ENCODE measurements around the gene OR52N4. TPM values are rescaled to one million over a fixed set of nuclear protein-coding genes. Genes with fewer than 3 reads are reported as not detected.

The OR52N4 gene
- total RNA-seq, 3 donors from 2014 or later (not counting 1 experiment from before 2014, with no cell fraction given), result 1.2 to 2.1 (median 1.3) TPM

DNA sequence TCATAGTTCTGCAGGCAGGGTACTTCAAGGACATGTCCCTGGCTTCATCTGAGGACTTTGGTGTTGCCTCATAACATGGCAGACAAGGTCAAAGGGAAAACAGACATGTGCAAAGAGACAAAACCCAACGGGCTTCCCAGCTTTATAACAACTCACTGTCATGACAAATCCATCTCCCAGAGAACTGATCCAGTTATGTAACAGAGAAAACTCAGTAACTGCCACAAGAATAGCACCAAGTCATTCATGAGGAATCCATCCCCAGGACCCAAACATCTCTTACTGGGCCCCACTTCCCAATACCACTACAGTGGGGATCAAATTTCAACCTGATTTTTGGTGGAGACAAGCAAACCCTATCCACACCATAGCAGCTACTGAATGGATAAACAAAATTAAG is 13.0 kb downstream of the OR52N4 start:
- no peak overlapping the region for H3K27ac Mint-ChIP-seq
- no peak overlapping the region for H3K4me3 Mint-ChIP-seq
- DNase-seq, result no peak
- H3K9me3 Mint-ChIP-seq, result no peaks in the 10 kb centered on the region
- intact Hi-C loops (cut with micrococcal nuclease), result no loop called here
- no peaks in the 10 kb centered on the region for H3K4me1 ChIP-seq (ENCODE audit: control insufficient read depth, insufficient read depth, low read length)
- H3K36me3 Mint-ChIP-seq, result no peaks in the 10 kb centered on the region
- H3K27me3 Mint-ChIP-seq (ENCODE audit: low read depth in 2 of 2), result peaks cover 1 to 3% of the 10 kb centered on the region in 2 donors
- H3K27ac ChIP-seq (ENCODE audit: low read length), result no peak overlapping the region
- H3K4me3 ChIP-seq (ENCODE audit: low read length), result no peak overlapping the region
- H3K36me3 ChIP-seq (ENCODE audit: control insufficient read depth, insufficient read depth, low read length), result no peaks in the 10 kb centered on the region
- TF ChIP-seq, protein P1, sequence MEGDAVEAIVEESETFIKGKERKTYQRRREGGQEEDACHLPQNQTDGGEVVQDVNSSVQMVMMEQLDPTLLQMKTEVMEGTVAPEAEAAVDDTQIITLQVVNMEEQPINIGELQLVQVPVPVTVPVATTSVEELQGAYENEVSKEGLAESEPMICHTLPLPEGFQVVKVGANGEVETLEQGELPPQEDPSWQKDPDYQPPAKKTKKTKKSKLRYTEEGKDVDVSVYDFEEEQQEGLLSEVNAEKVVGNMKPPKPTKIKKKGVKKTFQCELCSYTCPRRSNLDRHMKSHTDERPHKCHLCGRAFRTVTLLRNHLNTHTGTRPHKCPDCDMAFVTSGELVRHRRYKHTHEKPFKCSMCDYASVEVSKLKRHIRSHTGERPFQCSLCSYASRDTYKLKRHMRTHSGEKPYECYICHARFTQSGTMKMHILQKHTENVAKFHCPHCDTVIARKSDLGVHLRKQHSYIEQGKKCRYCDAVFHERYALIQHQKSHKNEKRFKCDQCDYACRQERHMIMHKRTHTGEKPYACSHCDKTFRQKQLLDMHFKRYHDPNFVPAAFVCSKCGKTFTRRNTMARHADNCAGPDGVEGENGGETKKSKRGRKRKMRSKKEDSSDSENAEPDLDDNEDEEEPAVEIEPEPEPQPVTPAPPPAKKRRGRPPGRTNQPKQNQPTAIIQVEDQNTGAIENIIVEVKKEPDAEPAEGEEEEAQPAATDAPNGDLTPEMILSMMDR (IDR thresholded peaks at IDR 0.05), result no peak
- H3K4me1 Mint-ChIP-seq, result no peaks in the 10 kb centered on the region
- no peaks in the 10 kb centered on the region for H3K27me3 ChIP-seq (ENCODE audit: control insufficient read depth, insufficient read depth, low read length)
- no peaks in the 10 kb centered on the region for H3K9me3 ChIP-seq (ENCODE audit: control insufficient read depth, insufficient read depth, low read length)
- 69% methylated on average over 1 of the region's 1 CpG for whole genome bisulfite sequencing (ENCODE audit: insufficient coverage)
- no peak for ATAC-seq

DNA sequence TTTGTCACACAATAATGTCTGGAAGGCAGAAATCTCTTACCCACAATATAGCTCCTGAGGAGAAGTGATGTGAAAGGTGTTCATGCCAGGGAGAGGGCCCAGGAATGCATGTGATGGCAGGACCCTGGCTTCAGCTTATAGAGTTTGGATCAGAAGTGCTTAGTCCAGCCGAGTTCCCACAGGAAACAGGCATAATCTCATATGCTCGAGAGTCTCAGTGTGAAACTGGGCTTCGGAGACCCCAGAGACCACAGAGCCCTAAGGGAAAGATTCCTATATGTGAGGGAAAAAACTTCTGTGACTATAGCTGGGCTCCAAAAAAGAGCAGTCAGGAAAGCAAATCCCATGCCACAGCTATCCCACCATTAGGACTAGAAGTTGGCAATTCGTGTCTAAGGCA is 29.2 kb downstream of the OR52N4 start, which contains the start of gene OR52N5:
Gene OR52N5, minus strand, starts transcription at position 101 of the 400 bp plus-strand sequence. CDS start 4,721 bp downstream, outside the sequence.
- Histone ChIP-seq H3K9me3 (ENCODE audit: control insufficient read depth, insufficient read depth, low read length) (no peaks in the 10 kb centered on the region), H3K4me3 (ENCODE audit: low read length) (no peak within 1 kb of the TSS), H3K4me1 (ENCODE audit: control insufficient read depth, insufficient read depth, low read length) (no peaks in the 10 kb centered on the region), H3K36me3 (ENCODE audit: control insufficient read depth, insufficient read depth, low read length) (no peaks in the 10 kb centered on the region), H3K27ac (ENCODE audit: low read length) (no peak within 1 kb of the TSS), H3K27me3 (ENCODE audit: control insufficient read depth, insufficient read depth, low read length) (no peaks in the 10 kb centered on the region)
- TF ChIP-seq, protein P1 (IDR thresholded peaks at IDR 0.05), result no peak
- 57% methylated on average over 3 of the region's 4 CpGs for WGBS (ENCODE audit: insufficient coverage)
- Mint-ChIP-seq H3K4me3 (no peak within 1 kb of the TSS), H3K27ac (no peak within 1 kb of the TSS), H3K27me3 (ENCODE audit: low read depth in 2 of 2) (peaks cover 14 to 31% of the 10 kb centered on the region in 2 donors), H3K9me3 (no peaks in the 10 kb centered on the region), H3K4me1 (no peaks in the 10 kb centered on the region), H3K36me3 (no peaks in the 10 kb centered on the region)
- intact Hi-C loops (cut with micrococcal nuclease), result no loop called here
- ATAC-seq, result no peak
- DNase-seq, result no peak

DNA sequence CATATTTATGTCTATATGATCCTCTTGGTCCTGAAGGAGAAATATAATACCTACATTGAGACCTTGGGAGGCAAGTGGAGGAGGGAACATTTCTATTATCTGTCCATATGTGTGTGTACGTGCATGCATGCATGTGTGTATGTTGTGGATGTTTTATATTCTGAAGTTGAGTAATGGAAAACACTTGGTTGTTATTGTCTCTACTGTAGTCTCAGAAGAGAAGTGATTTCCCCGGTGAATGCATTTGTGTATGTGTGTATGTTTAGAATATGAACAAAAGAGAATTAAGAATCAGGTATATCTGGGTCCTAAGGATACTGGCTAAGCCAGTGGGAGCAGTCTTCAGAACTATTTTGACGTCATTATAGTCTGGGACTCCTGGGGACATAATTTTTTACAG is 37.1 kb downstream of the OR52N4 start, which contains the start of gene OR52N1:
Gene OR52N1, minus strand, starts transcription at position 101 of the 400 bp plus-strand sequence. CDS start 2,449 bp downstream, outside the sequence.
- H3K27me3 Mint-ChIP-seq (ENCODE audit: low read depth in 2 of 2), result peaks cover 8 to 20% of the 10 kb centered on the region in 2 donors
- ATAC-seq (no peak), DNase-seq (no peak)
- no peaks in the 10 kb centered on the region for H3K36me3 ChIP-seq (ENCODE audit: control insufficient read depth, insufficient read depth, low read length)
- H3K27me3 ChIP-seq (ENCODE audit: control insufficient read depth, insufficient read depth, low read length), result peaks cover 2% of the 10 kb centered on the region
- no peak within 1 kb of the TSS for H3K27ac ChIP-seq (ENCODE audit: low read length)
- no peaks in the 10 kb centered on the region for H3K9me3 ChIP-seq (ENCODE audit: control insufficient read depth, insufficient read depth, low read length)
- TF ChIP-seq, protein P1 (IDR thresholded peaks at IDR 0.05), result no peak
- no peaks in the 10 kb centered on the region for H3K4me1 Mint-ChIP-seq
- H3K4me1 ChIP-seq (ENCODE audit: control insufficient read depth, insufficient read depth, low read length), result no peaks in the 10 kb centered on the region
- H3K4me3 Mint-ChIP-seq, result no peak within 1 kb of the TSS
- H3K27ac Mint-ChIP-seq, result no peak within 1 kb of the TSS
- no peak within 1 kb of the TSS for H3K4me3 ChIP-seq (ENCODE audit: low read length)
- no peaks in the 10 kb centered on the region for H3K36me3 Mint-ChIP-seq
- WGBS (ENCODE audit: insufficient coverage), result 89% methylated on average over 3 of the region's 3 CpGs
- H3K9me3 Mint-ChIP-seq, result no peaks in the 10 kb centered on the region
- intact Hi-C loops (cut with micrococcal nuclease), result no loop called here

DNA sequence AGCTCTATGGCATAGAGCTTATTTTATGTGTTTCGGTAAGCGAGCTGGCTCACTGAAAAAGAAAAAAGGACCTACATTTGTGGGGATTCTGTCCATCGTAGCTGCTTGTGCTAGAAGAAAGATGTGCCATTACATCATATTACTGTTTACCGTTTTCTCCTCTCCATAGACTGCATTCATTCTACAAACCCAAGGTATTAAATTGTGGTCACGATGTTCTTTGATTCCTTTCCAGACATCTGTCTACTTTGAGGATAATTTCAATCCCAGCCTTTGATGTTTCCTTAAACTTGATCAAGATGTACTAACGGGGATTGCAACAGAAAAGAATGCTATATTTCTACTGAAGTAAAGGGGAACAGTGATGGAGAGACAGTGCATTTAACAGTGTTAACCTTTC is 42.5 kb downstream of the OR52N4 start:
- no peak for ATAC-seq
- H3K9me3 Mint-ChIP-seq, result no peaks in the 10 kb centered on the region
- H3K4me3 ChIP-seq (ENCODE audit: low read length), result no peak overlapping the region
- H3K4me1 Mint-ChIP-seq, result no peaks in the 10 kb centered on the region
- H3K4me1 ChIP-seq (ENCODE audit: control insufficient read depth, insufficient read depth, low read length), result no peaks in the 10 kb centered on the region
- H3K27me3 Mint-ChIP-seq (ENCODE audit: low read depth in 2 of 2), result peaks cover 19 to 20% of the 10 kb centered on the region in 2 donors
- H3K9me3 ChIP-seq (ENCODE audit: control insufficient read depth, insufficient read depth, low read length), result no peaks in the 10 kb centered on the region
- 96% methylated on average over 6 of the region's 6 CpGs for WGBS (ENCODE audit: insufficient coverage)
- no peaks in the 10 kb centered on the region for H3K36me3 Mint-ChIP-seq
- H3K27me3 ChIP-seq (ENCODE audit: control insufficient read depth, insufficient read depth, low read length), result peaks cover 4% of the 10 kb centered on the region
- intact Hi-C loops (cut with micrococcal nuclease), result no loop called here
- no peaks in the 10 kb centered on the region for H3K36me3 ChIP-seq (ENCODE audit: control insufficient read depth, insufficient read depth, low read length)
- H3K27ac ChIP-seq (ENCODE audit: low read length), result no peak overlapping the region
- no peak for DNase-seq
- TF ChIP-seq, protein P1 (IDR thresholded peaks at IDR 0.05), result no peak
- H3K4me3 Mint-ChIP-seq, result no peak overlapping the region
- H3K27ac Mint-ChIP-seq, result no peak overlapping the region

Measured in natural killer cell (primary cell).